ENCODE results near the gene GK2.

GK2 gene

DNA sequence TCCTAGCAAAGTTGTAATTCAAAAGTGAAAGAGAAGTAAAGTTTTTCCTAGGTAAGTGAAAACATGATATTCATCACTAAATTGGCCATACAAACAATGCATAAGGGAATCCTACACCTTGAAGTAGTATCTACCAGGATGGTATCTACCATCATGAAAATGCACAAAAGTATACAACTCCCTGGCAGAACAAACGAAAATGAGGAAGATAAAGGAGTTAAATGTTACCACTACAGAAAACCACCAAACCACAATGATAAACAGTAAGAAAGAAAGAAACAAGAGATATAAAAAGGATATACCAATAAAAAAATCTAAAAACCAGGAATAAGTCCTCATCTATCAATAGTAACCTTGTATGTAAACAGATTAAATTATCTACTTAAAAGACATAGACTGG, 26.9 kb downstream of the GK2 start:
- DNase-seq, result no peak

- DNase-seq, result no peak
Observed at GRCh38 chr4:79370026-79370425, 38.0 kb downstream of the GK2 start.

GRCh38 chr4:79367096-79367495, 40.9 kb downstream of the GK2 start:
- DNase-seq, result no peak

GRCh38 chr4:79366422-79366821, 41.6 kb downstream of the GK2 start:
- no peak for DNase-seq

GRCh38 chr4:79364061-79364460, 44.0 kb downstream of the GK2 start:
- DNase-seq, result no peak

DNA sequence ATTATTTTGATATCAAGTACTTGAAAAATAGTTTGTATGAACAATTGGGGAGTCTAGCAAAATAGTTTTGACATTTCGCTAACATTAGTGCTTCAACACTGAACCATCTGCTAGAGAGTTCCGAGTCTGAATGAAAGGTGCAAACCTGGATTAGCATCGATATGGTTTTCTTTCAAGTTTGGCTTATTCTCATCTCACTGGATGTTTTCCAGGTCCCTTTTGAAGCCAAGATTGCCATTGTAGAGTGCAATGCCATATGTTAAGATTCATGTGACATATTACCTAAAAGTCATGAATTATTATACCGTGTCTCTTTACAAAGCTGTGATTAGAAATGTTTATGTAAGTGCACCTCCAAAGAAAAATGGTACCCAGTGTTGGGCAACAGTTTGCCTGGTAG, 45.4 kb downstream of the GK2 start:
- no peak for DNase-seq

GRCh38 chr4:79360006-79360405, 48.0 kb downstream of the GK2 start:
- DNase-seq, result no peak

- DNase-seq, result no peak
Observed at GRCh38 chr4:79358438-79358837, 49.6 kb downstream of the GK2 start.

DNA sequence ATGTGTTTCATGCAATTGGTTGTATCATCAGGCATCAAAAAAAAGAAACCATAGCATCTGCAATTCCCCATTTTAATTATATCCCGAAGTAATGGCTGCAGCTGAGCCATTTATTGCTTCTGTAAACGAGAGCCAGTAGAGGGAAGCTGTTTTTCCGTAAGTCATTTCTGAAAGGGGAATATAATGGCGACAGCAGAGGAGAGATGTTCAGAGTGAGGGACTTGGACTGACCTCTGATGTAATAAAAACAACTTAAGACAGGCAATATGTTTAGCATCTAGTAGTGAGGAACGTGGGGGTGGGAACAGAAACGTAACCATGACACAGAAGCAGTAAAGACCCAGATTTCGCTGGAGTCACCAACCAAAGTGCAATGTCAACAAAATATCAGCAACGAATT, 50.7 kb downstream of the GK2 start:
- no peak for DNase-seq
